ENCODE data around the gene SAP30.

SAP30 gene, protein sequence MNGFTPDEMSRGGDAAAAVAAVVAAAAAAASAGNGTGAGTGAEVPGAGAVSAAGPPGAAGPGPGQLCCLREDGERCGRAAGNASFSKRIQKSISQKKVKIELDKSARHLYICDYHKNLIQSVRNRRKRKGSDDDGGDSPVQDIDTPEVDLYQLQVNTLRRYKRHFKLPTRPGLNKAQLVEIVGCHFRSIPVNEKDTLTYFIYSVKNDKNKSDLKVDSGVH

DNA sequence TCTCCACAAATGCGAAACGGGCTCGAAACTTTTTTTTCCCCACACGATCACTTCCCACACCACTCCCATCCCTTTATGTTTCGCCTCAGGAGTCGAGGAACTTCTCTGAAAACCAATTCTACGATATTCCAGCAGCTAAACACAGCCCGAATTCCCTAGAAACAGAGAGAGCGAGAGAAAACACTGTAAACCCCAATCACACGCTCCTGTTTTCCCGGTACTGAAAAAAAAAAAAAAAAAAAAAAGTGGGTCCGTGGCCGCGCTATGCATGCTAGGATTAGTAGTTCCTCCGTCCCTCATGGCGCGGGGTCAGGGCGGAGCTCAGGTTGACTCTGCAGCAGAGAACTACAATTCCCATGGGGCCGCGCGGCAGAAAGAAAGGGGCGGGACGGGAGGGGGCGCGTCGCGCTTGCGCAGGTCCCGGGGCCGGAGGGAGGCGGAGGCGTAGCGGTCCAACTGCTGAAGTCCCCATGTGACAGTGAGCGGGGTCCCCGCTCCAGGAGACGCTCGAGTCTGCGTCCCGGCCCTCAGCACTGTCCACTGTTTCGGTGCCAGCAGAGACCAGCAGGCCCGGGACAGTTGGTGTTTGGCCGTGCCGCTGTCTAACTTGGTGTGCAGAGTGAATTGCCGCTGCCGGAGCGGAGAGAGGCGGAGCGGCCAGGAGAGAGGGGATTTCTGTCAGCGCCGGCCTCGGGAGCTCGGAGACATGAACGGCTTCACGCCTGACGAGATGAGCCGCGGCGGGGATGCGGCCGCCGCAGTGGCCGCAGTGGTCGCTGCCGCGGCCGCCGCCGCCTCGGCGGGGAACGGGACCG, at the start of gene SAP30:
Gene SAP30, plus strand, starts transcription at position 478 of the 815 bp plus-strand sequence. Its CDS starts 229 bp downstream, at position 707.
- peak; percentile 93 for DNase-seq (ENCODE audit: low read depth)

DNA sequence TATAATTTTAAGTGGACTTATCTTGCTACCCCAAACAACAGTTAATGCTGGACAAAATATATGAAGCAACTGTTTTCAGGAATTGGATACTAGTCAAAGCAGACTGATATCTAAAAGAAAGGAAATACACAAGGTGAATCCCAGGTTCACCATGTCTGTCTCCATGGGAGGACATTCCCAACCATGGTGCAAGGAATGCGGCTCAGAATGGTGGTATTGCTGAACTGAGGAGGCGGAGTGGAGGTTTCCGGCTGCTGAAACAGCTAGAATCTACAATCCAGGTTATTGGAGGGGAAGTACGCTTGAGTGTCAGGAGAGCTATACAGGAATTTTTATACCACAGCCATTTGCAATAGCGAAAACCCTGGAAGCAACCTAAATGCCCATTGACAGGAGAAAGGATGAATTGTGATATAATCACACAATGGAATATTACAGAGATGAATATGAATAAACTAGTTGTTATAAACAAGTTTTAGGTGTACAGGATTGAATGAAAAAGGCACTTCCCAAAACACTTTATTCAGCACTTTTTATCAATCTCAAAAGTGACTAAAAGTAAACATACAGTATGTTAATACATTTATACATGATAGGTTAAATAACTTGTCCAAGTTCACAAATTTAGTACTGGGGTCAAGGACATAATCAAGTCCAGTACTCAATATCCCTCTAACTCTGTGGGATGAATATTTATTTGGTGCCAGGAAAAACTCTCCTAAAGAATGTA, 45.6 kb upstream of the SAP30 start:
- no peak for DNase-seq (ENCODE audit: low read depth)

DNA sequence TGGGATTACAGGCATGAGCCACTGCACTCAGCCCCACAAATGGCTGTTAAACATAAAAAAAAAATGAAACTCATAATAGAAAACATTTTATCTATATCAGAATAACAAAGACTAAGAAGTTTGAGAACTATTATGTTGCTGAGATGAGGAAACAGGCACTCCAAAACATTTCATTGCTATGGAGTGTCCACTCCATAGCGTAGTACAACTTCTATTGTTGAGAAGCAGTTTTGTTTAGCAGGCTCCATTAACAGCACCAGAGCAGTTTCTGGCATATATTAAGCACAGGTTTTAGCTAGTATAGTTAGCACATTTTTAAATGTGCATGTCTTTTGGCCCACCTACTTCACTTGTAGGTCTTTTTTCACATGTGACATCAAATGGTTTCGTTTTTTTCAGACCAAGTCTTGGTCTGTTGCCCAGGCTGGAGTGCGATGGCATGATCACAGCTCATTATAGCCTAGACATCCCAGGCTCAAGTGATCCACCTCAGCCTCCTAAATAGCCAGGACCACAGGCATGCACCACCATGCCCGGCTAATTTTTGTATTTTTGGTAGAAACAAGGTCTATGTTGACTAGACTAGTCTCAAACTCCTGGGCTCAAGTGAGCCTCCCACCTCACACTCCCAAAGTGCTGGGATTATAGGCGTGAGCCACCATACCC, 42.4 kb upstream of the SAP30 start:
- no peak for DNase-seq (ENCODE audit: low read depth)

DNA sequence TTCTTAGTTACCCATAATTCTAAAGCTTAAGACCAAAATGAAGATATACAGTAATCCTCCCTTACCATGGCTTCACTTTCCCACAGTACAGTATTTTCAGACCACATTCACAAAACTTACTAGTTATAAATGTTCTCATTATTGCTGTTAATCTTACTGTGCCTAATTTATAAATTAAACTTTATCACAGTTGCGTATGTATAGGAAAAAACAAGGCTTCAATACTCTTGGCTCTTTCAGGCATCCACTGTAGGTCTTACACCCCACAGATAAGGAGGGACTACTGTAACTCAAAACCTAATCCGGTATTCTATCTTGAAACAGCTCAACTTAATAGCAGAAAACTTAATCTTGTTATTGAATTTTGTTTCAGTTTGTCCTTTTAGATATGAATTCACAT, 40.2 kb upstream of the SAP30 start:
- no peak for DNase-seq (ENCODE audit: low read depth)

DNA sequence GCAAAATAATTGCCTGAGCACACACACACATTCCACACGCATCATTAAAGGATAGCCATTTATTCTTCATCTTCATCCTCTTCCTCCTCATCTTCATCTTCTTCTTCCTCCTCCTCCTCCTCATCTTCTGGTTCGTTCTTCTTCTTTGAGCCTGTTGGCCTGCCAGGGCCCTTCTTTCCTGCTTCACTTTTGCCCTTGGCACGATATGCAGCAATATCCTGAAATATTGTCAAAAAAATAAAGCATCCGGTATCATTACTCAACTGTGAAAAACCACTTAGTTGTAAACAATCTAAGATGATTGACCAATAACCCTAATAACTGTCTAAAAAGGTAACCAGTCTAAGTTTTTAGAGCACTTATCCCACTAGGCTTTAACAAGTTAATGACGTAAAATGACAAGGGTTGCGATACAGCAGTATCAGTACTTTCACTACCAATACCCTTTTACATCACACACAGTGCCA, 38.7 kb upstream of the SAP30 start:
- no peak for DNase-seq (ENCODE audit: low read depth)

DNA sequence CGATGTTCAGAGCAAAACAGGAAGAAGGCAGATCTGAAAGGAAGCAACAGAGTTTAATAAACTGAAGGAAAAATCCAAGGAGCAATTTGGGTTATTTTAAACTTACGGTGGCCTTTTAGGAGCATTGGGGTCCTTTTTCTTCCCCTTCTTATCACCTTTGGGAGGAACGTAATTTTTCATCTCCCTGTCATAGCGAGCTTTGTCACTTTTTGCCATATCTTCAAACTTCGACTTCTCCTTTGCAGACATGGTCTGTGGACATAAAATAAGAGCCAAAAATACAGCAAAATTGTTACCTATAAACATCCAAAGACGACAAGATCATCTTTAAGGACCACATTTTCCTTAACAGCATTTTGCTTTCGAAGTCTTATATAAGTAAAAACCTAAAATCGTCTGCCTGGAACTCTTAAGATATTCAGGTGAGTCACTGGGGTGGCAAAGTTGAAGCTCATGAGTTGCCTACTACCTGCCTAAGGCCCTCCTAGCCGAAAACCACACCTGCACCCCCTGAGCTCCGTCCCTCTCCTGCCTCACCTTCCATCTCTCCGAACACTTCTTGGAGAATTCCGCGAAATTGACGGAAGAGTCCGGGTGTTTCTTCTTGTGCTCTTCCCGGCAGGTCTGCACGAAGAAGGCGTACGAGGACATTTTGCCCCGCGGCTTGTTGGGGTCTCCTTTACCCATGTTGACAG, 37.6 kb upstream of the SAP30 start:
- no peak for DNase-seq (ENCODE audit: low read depth)

DNA sequence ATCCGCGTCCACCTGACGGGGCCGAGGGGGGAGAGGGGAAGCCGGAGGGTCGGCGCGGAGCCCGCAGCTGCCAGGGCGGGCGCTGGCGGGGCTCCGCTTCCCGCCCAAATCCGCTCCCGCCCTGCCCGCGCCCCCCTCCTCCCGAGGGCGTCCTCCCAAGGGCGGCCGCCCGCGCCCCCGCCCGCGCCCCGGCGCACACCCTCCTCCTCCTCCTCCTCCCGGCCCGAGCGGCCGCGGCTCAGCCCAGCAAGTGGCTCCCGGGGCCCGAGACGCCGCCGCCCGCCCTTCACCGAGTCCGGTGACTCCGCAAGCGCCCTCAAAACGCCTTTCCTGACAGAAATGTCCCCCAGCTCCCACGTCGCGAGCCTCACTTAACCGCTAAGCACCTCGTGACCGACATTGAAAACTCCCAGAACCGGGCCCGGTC, 37.1 kb upstream of the SAP30 start:
- DNase-seq (ENCODE audit: low read depth), result peak; percentile 21

DNA sequence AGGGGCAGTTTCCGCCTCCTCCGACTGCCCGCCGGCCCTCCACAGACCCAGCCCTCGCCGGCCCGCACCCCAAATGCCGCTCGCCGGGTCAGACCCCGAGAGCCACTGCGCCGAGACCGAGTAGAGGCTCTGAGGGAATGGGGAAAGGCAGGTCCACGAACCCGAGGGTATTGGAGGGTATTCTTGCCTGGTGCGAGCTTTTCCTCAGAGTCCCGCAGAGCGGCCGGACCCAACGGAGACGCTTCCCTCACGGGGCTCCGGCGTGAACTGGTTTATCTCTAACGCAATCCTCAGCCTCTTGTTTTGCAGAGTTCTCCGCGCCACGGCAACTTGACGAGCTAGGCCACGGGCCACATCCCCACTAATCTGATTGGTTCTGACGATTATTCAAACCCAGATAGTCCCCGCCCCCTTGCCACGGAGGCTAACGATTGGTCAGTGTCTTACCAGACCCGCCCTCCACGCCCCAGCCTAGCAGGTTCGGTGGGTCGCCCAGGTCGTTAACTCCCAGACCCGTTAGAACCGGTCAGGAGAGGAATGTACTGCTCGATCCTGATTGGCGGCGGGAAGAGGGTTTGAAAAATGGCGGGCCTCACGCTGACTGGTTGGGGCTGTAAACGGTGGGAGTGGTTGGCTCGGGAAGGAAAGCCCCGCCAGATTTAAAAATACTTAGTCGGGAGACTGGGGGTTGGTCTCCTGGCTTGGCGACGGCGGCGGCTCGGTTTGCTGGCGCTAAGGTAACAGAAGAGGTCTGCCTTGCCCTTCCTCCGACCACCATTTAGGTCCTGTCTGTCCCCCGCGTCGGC, 36.5 kb upstream of the SAP30 start, which contains the start of gene HMGB2:
Gene HMGB2, minus strand, starts transcription at position 274 of the 806 bp plus-strand sequence. CDS start 709 bp downstream, outside the sequence.
- peak; percentile 93 for DNase-seq (ENCODE audit: low read depth)

DNA sequence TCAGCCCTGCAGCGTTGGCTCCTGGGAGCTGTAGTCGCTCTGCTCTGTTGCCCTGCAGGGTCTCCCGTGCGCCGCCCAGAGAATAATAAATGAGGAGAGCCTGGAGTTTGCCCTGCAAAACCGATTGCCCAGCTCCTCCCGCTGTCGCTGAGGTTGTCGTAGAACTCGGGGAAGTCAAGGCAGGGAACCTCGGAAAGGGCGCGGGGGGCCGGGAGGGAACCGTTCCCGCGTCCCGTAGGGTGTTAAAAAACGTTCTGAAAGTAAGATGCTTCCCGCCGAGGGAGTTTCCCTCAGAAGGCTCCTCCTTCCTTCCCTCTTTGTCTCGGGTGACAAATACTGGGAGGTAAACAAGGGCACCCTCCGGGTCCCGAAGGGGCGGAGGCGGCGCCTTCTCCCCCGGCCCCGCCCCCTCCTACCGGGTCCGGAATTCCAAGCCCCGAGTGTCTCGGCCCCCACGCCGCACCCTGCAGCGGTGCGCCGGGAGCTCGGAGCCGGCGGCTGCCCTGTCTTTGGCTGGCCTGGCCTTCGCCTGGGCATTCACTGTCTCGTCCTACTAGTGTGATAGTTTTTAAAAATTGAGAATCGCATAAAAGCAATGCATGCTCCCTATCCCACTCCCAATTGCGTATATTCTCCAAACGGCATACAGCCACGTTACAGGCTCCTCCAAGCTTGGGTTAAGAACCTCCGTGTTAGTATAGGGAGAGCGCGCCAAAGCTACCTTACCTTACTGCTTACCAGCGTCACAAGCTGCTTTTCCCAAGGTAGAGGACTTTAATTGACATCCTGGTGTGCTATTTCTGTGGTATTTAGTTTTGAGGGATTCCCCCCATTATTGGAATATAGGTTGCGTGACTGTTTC, 35.6 kb upstream of the SAP30 start:
- no peak for DNase-seq (ENCODE audit: low read depth)

DNA sequence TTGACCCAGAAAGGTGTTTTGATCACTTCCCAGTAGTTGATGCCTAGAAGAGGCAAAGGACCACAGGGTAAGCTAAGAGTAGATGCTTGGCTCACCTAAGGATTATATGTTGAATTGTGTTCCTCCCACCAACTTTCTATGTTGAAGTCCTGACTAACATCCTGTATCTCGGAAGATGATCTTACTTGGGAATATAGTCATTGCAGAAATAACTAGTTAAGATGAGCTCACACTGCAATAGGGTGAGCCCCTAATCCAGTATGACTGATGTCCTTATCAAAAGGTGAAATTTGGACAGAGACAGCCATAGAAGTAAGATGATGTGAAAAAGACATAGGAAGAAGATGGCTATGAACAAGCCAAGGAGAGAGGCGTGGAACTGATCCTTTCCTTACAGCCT, 33.3 kb upstream of the SAP30 start:
- no peak for DNase-seq (ENCODE audit: low read depth)

DNA sequence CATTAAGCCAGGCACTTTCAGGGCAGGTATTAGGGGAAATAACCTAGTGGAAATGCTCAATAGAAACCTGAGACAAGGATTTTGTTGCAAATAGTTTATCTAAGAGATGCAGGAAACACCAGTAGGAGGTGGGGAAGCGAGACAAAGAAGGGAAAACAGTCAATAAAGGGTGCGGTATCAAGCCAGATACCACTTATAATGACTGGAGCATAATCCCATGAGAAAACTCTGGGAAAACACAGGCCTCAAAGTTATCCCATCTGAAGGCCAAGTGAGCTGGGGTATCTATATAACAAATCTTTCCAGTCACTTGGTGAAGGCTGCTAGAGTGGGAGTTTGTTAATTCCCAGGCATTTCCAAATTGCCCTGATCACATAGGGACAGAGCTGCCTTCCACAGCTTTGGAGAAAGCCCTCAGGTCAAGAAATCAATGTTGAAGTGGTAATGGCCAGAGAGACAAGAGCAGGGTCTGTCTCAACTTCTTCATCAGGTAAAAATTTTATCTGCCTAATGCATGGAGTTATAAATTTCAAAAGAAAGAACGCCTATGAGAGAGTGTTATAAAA, 26.8 kb upstream of the SAP30 start:
- DNase-seq (ENCODE audit: low read depth), result no peak

DNA sequence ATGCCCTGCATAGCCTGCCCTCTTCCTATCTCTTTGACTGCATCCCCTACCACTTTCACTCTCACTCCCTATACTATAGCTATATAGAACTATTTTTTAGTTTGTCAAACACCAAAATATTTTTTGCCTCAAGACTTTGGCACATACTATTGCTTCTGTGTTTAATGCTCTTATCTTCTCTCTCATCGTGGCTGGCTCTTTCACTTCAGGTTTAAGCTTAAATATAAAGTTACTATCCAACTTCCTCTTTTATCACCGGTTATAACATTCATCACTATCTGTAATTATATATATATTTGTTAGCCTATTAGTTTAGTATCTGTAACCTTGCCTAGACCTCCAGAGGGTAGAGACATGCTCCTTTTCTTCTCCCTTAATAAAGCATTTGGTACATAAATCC, 25.1 kb upstream of the SAP30 start:
- no peak for DNase-seq (ENCODE audit: low read depth)

DNA sequence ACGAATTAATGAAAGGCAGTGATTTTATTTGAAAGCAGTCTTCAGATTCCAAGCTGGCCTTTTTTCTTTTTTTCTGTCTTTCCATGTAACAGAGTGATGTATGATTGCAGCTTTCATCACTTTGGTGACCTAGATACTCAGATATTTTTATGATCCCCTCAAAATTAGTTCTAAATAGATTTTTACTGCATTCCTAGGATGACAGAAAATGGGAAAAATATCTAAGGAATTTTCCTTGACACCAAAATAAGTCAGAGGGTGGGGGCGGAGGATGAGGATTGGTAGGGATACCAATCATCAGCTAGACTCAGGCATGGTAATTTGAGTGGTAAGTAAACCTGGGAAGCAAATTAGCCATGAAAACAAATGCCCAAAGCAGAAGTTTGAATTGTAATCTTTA, 24.7 kb upstream of the SAP30 start:
- no peak for DNase-seq (ENCODE audit: low read depth)

DNA sequence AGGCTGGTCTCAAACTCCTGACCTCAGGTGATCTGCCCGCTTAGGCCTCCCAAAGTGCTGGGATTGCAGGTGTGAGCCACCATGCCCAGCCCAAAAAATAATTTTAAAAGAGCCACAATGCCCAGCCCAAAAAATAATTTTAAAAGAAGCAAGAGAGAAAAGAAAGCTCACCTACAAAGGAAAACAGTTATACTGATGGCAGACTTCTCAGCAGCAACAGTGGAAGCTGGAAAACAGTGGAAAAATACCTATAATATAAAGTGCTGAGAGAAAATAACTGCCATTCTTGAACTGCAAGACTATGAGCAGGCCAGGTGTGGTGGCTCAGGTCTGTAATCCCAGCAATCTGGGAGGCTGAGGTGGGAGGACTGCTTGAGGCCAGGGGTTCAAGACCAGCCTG, 23.3 kb upstream of the SAP30 start:
- no peak for DNase-seq (ENCODE audit: low read depth)

DNA sequence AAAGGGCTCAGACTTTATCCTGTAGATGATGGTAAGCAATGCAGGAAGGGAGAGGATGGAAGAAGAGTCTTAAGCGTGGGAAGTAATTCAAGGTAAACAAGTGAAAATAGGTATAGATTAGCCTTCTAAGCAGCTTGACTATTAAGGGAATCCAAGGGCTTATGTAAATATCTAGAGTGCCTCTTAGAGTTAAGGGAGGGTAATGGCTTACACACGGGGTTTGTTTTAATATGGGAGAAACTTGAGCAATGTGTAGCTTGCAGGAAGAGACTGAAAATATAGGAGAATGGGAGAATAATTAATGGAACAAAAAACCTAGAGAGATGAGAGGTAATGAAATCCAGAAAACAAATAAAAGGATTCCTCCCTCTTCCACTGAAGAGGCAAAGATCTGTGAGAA, 12.8 kb upstream of the SAP30 start:
- DNase-seq (ENCODE audit: low read depth), result no peak

DNA sequence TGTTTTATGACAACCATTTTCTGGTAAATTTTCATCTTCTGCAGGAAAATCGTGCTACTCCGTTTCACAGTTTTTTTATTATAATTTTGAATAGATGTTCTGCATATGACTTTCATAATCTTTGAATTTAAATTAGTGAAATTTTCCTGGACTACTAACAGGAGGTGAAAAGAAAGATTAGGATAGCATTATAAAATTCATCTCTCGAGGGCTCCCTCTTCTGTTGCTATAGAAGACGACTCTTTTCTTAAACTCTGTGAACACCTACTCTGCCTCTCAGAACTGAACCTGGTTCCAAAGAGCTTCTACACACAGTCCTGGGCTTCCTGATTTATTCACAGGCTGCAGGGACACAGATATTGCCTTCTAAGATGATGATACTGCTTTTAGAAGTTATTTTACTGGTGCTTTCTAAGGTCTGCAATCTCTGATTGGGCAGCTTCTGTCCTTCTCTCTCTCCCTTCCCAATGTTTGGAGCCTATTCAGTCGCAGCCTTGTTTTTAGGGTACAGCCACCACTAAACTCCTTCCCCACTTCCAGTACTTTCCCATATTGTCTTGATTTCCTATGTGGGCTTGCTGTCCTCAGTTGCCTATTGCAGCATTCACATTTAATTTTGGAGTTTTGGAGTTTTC, 10.1 kb upstream of the SAP30 start:
- DNase-seq (ENCODE audit: low read depth), result no peak

DNA sequence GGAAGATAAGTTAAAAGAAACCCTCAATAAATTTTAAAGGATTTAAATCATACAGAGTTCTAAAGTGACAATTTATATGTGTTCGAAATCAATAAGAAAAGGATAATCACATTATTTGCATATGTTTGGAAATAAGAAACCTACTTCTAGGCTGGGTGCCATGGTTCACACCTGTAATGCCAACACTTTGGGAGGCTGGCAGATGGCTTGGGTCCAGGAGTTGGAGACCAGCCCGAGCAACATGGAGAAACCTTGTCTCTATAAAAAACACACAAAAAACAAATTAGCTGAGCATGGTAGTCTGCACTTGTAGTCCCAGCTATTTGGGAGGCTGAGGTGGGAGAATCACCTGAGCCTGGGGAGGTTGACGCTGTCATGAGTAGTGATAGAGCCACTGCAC, 8.1 kb upstream of the SAP30 start:
- DNase-seq (ENCODE audit: low read depth), result no peak

DNA sequence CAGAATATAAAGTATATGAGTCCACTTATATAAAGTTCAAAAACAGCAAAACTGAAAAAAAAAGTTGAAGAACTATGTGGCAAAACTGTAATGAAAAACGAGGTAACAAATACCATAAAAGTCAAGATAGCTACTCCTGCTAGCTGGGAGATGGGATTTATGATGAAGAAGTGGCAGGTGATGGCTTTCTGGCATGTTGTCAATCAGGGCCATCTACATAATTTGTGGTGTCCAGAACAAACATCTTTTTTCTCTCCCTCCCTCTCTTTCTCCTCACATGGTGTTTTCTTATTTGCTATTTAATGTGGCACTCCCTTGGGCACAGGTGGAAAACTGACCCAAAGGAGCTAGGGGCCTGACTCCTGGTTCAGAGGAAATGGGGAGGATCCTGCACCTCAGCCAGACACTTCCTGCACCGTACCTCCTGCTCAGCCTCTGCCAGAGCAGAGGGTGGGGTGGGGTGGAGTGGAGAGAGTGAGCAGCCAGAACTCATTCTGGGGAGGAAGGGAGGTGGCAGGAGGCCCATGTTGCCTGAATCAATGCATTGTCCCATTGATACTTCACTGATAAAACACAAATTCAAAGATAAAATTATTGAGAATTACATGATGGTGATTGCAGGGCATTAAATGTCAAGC, 5.3 kb upstream of the SAP30 start:
- DNase-seq (ENCODE audit: low read depth), result no peak

All from stimulated activated CD8-positive, alpha-beta memory T cell treated with anti-CD3 and anti-CD28 coated beads, Interleukin-15, amount 100 ng/mL, for 24 hours (primary cell).